Endothelial cell of umbilical vein (primary cell): Measurements from ENCODE around the gene SLC9A9.

Source experiments
- EZH2 ChIP-seq: IDR thresholded peaks from 2 replicates; pipeline ENCODE4 v1.6.1; 2012; ENCODE audit warnings: borderline replicate concordance, low read depth, mild to moderate bottlenecking, moderate library complexity, low read length, inconsistent platforms; ENCODE audit not compliant: severe bottlenecking
- FOS ChIP-seq: IDR thresholded peaks from 2 replicates; pipeline ENCODE4 v1.6.1; 2011; ENCODE audit warnings: mild to moderate bottlenecking, low read length, moderate library complexity, borderline replicate concordance; ENCODE audit not compliant: insufficient read depth
- GATA2 ChIP-seq: IDR thresholded peaks from 2 replicates; pipeline ENCODE4 v1.7.0; 2011; ENCODE audit warnings: low read depth, mild to moderate bottlenecking, moderate library complexity, mixed read lengths, low read length; ENCODE audit not compliant: insufficient read length, insufficient read depth
- JUN ChIP-seq: IDR thresholded peaks from 2 replicates; pipeline ENCODE4 v1.6.1; 2011; ENCODE audit warnings: borderline replicate concordance, low read depth; ENCODE audit not compliant: insufficient read length, insufficient read depth
- MYC ChIP-seq: IDR thresholded peaks from one replicate; pipeline ENCODE4 v1.6.1; 2011; ENCODE audit warnings: mild to moderate bottlenecking, low read depth, low read length
- POLR2A ChIP-seq: IDR thresholded peaks from 2 replicates; pipeline ENCODE4 v1.6.1; 2012; ENCODE audit warnings: low read depth, mild to moderate bottlenecking, control low read depth, low read length
- POLR2AphosphoS5 ChIP-seq: IDR thresholded peaks from 2 replicates; pipeline ENCODE4 v1.6.1; 2012; ENCODE audit warnings: low read depth, mild to moderate bottlenecking, control low read depth, low read length, moderate library complexity; ENCODE audit not compliant: insufficient read depth
- TF ChIP-seq, protein P1 (sequence below), 2 donors: IDR thresholded peaks; 1 replicate in 1 of 2; 2 replicates in 1 of 2; pipeline ENCODE4 v1.5.1; 2011; ENCODE audit warnings: low read length in 2 of 2, mild to moderate bottlenecking in 2 of 2, moderate library complexity in 2 of 2, control low read depth in 1 of 2, inconsistent platforms in 1 of 2, low read depth in 1 of 2; ENCODE audit not compliant: insufficient read depth in 1 of 2; ENCODE audit errors: extremely low read depth in 1 of 2
- TF ChIP-seq, protein P2 (sequence below): IDR thresholded peaks from 2 replicates; pipeline ENCODE4 v1.6.1; 2011; ENCODE audit not compliant: insufficient read depth, insufficient read length

DNA sequence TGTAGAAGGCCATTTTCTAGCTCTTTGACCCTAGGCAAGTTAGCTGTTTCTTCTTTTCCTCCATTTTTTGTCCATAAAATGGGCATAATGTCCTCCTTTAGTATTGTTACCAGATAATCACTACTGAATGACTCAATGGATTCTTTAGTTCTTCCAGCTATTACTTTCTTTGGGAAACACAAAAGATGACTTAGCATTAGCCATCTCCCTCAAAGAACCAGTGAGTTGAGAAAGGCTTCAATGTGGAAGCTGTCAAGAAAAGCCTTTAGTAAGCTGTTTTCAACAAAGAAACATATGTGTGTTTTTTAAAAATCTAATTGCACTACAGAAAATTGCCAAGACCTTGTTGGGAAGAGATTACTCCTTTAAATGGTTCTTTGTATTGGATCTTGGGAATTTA is 135.7 kb downstream of the SLC9A9 start:
- TF ChIP-seq, protein P1, sequence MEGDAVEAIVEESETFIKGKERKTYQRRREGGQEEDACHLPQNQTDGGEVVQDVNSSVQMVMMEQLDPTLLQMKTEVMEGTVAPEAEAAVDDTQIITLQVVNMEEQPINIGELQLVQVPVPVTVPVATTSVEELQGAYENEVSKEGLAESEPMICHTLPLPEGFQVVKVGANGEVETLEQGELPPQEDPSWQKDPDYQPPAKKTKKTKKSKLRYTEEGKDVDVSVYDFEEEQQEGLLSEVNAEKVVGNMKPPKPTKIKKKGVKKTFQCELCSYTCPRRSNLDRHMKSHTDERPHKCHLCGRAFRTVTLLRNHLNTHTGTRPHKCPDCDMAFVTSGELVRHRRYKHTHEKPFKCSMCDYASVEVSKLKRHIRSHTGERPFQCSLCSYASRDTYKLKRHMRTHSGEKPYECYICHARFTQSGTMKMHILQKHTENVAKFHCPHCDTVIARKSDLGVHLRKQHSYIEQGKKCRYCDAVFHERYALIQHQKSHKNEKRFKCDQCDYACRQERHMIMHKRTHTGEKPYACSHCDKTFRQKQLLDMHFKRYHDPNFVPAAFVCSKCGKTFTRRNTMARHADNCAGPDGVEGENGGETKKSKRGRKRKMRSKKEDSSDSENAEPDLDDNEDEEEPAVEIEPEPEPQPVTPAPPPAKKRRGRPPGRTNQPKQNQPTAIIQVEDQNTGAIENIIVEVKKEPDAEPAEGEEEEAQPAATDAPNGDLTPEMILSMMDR (IDR thresholded peaks at IDR 0.05; ENCODE audit: extremely low read depth in 1 of 2, insufficient read depth in 1 of 2, low read depth in 1 of 2, low read length in 2 of 2): no peak
- TF ChIP-seq EZH2 (no peak), POLR2A (no peak), POLR2AphosphoS5 (no peak), FOS (no peak), MYC (no peak), JUN (no peak), GATA2 (no peak)
- TF ChIP-seq, protein P2, sequence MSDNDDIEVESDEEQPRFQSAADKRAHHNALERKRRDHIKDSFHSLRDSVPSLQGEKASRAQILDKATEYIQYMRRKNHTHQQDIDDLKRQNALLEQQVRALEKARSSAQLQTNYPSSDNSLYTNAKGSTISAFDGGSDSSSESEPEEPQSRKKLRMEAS: no peak
